GM10248 (cell line): ENCODE results near the gene CTSS.

Experiments used
- CTCF ChIA-PET: fragments of 300-600 bp; sonication (Branson Sonifier 250); formaldehyde crosslinking; extraction: SDS; loops from one replicate; lab custom pipeline; 2021; ENCODE audit warnings: antibody characterized with exemption; lab: Yijun Ruan, JAX
- POLR2A ChIA-PET: fragments of 350-650 bp; sonication (Branson Sonifier 250); formaldehyde crosslinking; extraction: SDS; loops from one replicate; lab custom pipeline; 2020; ENCODE audit warnings: antibody characterized with exemption; lab: Yijun Ruan, JAX
- DNase-seq: peaks from one replicate; pipeline ENCODE4 v3.0.0; 2012; ENCODE audit errors: extremely low spot score
- TF ChIP-seq, protein P1 (sequence below): IDR thresholded peaks from 2 replicates; pipeline ENCODE4 v1.5.1; 2012; ENCODE audit warnings: mild to moderate bottlenecking, low read depth; ENCODE audit errors: extremely low read depth, missing control alignments, control extremely low read depth

CTSS gene

DNA sequence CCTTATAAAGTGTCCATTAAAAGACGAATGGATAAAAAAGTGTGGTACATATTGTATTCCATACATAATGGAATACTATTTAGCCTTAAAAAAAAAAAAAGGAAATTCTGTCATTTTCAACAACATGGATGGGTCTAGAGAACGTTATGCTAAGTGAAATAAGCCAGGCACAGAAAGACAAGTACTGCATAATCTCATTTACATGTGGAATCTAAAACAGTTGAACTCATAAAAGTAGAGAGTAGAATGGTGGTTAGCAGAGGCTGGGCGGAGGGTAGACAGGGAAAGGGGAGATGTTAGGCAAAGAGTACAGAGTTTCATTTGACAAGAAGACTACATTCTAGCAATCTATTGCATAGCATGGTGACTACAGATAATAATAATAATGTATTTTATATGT is 2.6 kb downstream of the CTSS start:
- ChIA-PET POLR2A (interaction anchor here (1.6 kb wide), 1 partner anchor 66 kb away, joined by 4 read pairs; the partner anchor contains the start of gene GOLPH3L), CTCF (no interaction called here)
- TF ChIP-seq, protein P1, sequence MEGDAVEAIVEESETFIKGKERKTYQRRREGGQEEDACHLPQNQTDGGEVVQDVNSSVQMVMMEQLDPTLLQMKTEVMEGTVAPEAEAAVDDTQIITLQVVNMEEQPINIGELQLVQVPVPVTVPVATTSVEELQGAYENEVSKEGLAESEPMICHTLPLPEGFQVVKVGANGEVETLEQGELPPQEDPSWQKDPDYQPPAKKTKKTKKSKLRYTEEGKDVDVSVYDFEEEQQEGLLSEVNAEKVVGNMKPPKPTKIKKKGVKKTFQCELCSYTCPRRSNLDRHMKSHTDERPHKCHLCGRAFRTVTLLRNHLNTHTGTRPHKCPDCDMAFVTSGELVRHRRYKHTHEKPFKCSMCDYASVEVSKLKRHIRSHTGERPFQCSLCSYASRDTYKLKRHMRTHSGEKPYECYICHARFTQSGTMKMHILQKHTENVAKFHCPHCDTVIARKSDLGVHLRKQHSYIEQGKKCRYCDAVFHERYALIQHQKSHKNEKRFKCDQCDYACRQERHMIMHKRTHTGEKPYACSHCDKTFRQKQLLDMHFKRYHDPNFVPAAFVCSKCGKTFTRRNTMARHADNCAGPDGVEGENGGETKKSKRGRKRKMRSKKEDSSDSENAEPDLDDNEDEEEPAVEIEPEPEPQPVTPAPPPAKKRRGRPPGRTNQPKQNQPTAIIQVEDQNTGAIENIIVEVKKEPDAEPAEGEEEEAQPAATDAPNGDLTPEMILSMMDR, result no peak
- DNase-seq, result no peak

DNA sequence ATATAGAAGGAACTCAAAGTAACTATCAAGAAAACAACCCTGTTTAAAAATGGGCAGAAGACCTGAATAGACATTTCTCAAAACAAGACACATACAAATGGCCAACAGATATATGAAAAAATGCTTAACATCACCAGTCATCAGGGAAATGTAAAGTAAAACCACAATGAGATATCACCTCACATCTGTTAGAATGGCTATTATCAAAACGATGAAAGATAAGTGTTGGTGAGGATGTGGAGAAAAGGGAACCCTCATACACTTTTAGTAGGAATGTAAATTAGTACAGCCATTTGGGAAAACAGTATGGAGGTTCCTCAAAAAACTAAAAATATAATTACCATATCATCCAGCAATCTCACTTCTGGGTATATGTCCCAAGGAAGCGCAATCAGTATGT is 3.0 kb downstream of the CTSS start:
- no peak for DNase-seq
- POLR2A ChIA-PET, result no interaction called here
- CTCF ChIA-PET, result no interaction called here
- TF ChIP-seq, protein P1, result no peak

DNA sequence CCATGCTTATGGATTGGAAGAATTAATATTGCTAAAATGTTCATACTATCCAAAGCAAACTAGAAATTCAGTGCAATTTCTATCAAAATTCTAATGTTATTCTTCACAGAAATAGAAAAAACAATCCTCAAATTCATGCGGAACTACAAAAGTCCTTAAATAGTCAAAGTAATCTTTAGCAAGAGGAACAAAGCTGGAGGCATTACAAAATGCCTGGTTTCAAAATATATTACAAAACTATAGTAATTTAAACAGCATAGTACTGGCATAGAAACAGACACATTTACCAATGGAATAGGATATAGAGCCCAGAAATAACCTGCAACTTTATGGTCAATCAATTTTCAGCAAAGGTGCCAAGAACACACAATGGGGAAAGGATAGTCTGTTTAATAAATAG is 3.8 kb downstream of the CTSS start:
- DNase-seq, result no peak
- CTCF ChIA-PET, result no interaction called here
- TF ChIP-seq, protein P1, result no peak
- POLR2A ChIA-PET, result no interaction called here

DNA sequence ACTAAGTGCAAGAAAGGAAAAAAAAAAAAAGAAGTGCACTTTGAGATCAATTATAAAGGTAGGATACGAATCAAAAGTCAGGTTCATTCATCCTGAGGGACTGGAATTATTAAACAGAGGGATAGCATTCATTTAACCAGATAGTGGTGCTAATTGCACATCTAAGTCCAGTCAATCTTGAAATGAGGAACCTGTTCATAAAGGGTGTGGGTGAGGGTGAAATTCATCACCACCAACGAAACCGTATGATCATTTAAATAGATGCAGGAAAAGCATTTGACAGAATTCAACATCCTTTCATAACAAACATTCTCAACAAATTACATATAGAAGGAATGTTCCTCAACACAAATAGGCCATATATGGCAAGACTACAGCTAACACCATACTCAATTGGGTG is 5.6 kb downstream of the CTSS start:
- TF ChIP-seq, protein P1, result peak; percentile 14
- ChIA-PET CTCF (no interaction called here), POLR2A (no interaction called here)
- DNase-seq, result no peak

DNA sequence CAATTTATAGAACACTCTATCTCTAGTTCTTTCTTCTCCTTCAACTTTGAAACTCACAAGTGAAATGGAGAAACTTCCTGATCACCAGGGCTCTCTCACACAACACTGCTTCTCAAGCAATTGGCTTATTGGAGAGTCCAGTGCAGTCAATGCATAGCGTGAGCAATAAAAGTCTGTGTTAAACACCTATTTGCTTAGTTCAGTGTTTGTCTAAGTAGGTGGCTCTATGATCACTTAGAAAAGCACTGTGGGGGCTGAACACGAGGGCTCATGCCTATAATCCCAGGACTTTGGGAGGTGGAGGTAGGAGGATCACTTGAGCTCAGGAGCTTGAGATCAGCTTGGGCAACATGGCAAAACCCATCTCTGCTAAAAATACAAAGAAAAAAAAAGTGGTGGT is 12.2 kb downstream of the CTSS start:
- TF ChIP-seq, protein P1, result no peak
- POLR2A ChIA-PET, result no interaction called here
- CTCF ChIA-PET, result interaction anchor here (0.7 to 1.7 kb wide), 3 partner anchors 11 to 169 kb away, joined by 3 to 4 read pairs (median 3); no protein-coding TSS in a partner anchor

DNA sequence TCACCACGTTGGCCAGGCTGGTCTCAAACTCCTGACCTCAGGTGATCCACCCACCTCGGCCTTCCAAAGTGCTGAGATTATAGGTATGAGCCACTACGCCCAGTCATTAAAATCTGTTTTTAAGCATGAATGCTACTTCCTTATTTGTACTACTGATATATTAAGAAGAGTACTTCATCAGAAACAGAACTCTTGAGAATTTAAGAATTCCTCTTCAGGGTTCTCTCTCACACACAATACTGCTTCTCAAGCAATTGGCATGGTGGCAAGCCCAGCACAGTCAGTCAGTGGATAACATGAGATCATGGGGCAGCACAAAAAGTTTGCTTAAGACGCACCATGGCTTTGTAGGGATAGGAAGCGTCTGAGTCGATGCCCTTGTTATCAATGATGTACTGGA is 14.1 kb downstream of the CTSS start:
- POLR2A ChIA-PET, result no interaction called here

More for the DNA sequence above, 12.2 kb downstream of the CTSS start:
- DNase-seq, result no peak

More for the DNA sequence above, 14.1 kb downstream of the CTSS start:
- CTCF ChIA-PET, result interaction anchor here (1.5 to 1.7 kb wide), 2 partner anchors 15 to 17 kb away, joined by 3 to 7 read pairs; partner anchors contain the start of gene CTSS
- TF ChIP-seq, protein P1, result no peak
- no peak for DNase-seq
